GM06990 (cell line): ENCODE measurements around the gene ALDH3B2.

Experiments
- DNase-seq: peaks from one replicate; pipeline ENCODE4 v3.0.0-alpha.2; 2011; ENCODE audit not compliant: insufficient read length; ENCODE audit errors: extremely low read depth
- H3K27me3 ChIP-seq: replicated peaks from 2 replicates; pipeline ENCODE4 v1.6.0; 2011; ENCODE audit warnings: low read length; ENCODE audit not compliant: control insufficient read depth, insufficient read depth
- H3K36me3 ChIP-seq: 2 replicates; pipeline ENCODE4 v1.5.1; 2011; ENCODE audit warnings: low read length; ENCODE audit not compliant: control insufficient read depth, insufficient read depth
- H3K4me3 ChIP-seq: replicated peaks from 2 replicates; pipeline ENCODE4 v1.5.1; 2011; ENCODE audit warnings: low read depth, mild to moderate bottlenecking, control low read depth, low read length
- TF ChIP-seq, protein P1 (sequence below): IDR thresholded peaks from 2 replicates; pipeline ENCODE4 v1.5.1; 2011; ENCODE audit warnings: low read length, control low read depth, mild to moderate bottlenecking, inconsistent platforms; ENCODE audit not compliant: insufficient read depth, poor library complexity, severe bottlenecking

The ALDH3B2 gene

DNA sequence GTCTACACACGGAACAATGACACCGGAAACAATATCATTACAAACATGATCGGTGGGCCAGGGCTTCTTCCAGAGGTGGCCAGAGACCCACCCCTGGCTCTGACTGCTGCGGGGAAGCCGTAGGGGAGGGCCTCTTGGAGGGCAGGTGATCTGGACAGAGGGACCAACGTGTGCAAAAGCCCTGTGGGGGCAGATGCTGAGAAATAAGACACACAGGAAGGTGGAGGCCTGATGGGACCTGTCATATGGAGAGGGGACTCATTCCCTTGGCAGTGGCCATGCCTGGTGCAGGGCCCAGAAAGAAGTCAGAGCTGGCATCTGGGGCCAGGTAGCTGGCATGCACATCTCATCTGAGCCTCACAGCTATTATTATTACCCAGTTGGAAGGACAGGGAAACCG lies 1.1 kb downstream of the ALDH3B2 start:
- Histone ChIP-seq H3K36me3 (no peaks in the 10 kb centered on the region), H3K27me3 (no peaks in the 10 kb centered on the region), H3K4me3 (no peak overlapping the region)
- DNase-seq: no peak
- TF ChIP-seq, protein P1, sequence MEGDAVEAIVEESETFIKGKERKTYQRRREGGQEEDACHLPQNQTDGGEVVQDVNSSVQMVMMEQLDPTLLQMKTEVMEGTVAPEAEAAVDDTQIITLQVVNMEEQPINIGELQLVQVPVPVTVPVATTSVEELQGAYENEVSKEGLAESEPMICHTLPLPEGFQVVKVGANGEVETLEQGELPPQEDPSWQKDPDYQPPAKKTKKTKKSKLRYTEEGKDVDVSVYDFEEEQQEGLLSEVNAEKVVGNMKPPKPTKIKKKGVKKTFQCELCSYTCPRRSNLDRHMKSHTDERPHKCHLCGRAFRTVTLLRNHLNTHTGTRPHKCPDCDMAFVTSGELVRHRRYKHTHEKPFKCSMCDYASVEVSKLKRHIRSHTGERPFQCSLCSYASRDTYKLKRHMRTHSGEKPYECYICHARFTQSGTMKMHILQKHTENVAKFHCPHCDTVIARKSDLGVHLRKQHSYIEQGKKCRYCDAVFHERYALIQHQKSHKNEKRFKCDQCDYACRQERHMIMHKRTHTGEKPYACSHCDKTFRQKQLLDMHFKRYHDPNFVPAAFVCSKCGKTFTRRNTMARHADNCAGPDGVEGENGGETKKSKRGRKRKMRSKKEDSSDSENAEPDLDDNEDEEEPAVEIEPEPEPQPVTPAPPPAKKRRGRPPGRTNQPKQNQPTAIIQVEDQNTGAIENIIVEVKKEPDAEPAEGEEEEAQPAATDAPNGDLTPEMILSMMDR: no peak

DNA sequence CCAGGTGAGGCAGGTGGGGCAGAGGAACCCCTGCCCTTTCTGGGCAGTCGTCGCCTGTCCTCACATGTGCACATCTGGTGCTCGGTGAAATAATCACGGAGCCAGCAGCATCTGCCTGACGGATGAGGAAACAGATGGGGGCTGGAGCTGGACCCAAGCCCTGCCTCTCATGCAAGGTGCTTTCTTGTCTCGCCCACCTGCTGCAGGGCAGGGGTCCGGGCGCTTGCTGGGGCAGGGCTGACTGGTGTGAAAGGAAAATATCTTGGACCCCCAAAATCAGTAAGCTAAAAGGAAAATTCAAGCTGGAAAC lies 3.3 kb downstream of the ALDH3B2 start:
- no peak for DNase-seq
- no peaks in the 10 kb centered on the region for H3K36me3 ChIP-seq
- TF ChIP-seq, protein P1: no peak
- no peak overlapping the region for H3K4me3 ChIP-seq
- no peaks in the 10 kb centered on the region for H3K27me3 ChIP-seq

- TF ChIP-seq, protein P1: no peak
- no peak for DNase-seq
- Histone ChIP-seq H3K27me3 (no peaks in the 10 kb centered on the region), H3K36me3 (no peaks in the 10 kb centered on the region), H3K4me3 (no peak overlapping the region)
These were observed 3.9 kb downstream of the ALDH3B2 start for GRCh38 chr11:67670316-67671210.

- Histone ChIP-seq H3K4me3 (no peak overlapping the region), H3K27me3 (no peaks in the 10 kb centered on the region), H3K36me3 (no peaks in the 10 kb centered on the region)
- no peak for DNase-seq
- TF ChIP-seq, protein P1: no peak
These were observed 6.3 kb downstream of the ALDH3B2 start for GRCh38 chr11:67668192-67668551.

DNA sequence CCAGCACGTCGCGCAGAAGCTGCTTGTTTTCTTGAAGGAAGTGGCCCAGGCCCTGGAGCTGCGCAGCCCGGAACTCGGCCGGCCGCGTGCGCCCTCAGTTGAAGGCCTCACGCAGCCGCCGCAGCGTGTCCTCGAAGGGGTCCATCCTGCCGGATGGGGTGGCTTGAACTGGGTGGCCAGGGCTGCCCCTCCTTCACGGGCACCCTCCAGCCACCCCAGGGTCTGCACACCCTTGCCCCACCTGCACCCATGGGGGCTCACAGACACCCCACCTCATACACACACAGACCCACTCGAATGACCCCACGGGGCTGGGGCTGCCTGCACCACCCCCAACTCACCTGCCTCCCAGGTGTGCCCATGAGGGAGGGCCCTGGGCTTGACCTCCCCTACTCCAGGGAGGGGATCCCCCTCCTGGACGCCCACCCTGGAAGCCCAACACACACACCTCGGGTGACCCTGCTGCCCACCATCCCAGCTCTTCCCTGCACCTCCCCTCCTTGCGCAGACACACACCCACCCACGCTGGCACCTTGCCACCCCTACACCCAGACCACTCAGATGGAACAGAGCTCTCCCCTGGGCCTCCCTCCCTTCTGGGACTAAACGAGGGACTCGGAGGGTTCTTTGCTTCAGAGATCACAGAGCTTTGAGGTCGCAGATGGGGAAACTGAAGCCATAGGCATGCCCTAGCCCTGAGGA lies 6.8 kb downstream of the ALDH3B2 start:
- TF ChIP-seq, protein P1: no peak
- H3K27me3 ChIP-seq: no peaks in the 10 kb centered on the region
- H3K4me3 ChIP-seq: no peak overlapping the region
- no peaks in the 10 kb centered on the region for H3K36me3 ChIP-seq
- DNase-seq: no peak
